H1 (cell line): ENCODE results near the gene AFTPH.

Experiments
- ATF2 ChIP-seq: IDR thresholded peaks from 2 replicates; pipeline ENCODE4 v1.6.1; 2012; ENCODE audit warnings: low read length, inconsistent platforms
- CEBPB ChIP-seq: IDR thresholded peaks from 2 replicates; pipeline ENCODE4 v1.6.1; 2012; ENCODE audit warnings: low read depth, low read length
- CHD1 ChIP-seq: IDR thresholded peaks from 2 replicates; pipeline ENCODE4 v1.6.1; 2012; ENCODE audit warnings: low read depth, low read length, improper control_type of control experiment
- CTCF ChIP-seq, 3 experiments: IDR thresholded peaks; 1 replicate in 2 of 3; 2 replicates in 1 of 3; pipeline versions ENCODE4 v1.5.1 to v1.6.1; 2011; ENCODE audit warnings: low read length in 3 of 3, mild to moderate bottlenecking in 3 of 3, inconsistent platforms in 2 of 3, low read depth in 1 of 3, moderate library complexity in 1 of 3; ENCODE audit not compliant: insufficient read depth in 1 of 3; ENCODE audit errors: control extremely low read depth in 1 of 3
- EP300 ChIP-seq, 2 experiments: IDR thresholded peaks; 1 replicate in 1 of 2; 2 replicates in 1 of 2; pipeline ENCODE4 v1.6.1; 2011 to 2012; ENCODE audit warnings: low read depth in 2 of 2, low read length in 2 of 2, mild to moderate bottlenecking in 2 of 2, borderline replicate concordance in 1 of 2, inconsistent platforms in 1 of 2, moderate library complexity in 1 of 2
- GABPA ChIP-seq: IDR thresholded peaks from 2 replicates; pipeline ENCODE4 v1.6.1; 2011; ENCODE audit warnings: mild to moderate bottlenecking, low read length, moderate library complexity, borderline replicate concordance; ENCODE audit not compliant: insufficient read depth
- HDAC2 ChIP-seq, 2 experiments: fragments of 300-600 bp in 1 of 2; sonication (generic) in 1 of 2; IDR thresholded peaks; 2 replicates each; pipeline ENCODE4 v1.6.1; 2011 to 2012; ENCODE audit warnings: low read depth in 2 of 2, low read length in 2 of 2, mild to moderate bottlenecking in 2 of 2, moderate library complexity in 2 of 2, borderline replicate concordance in 1 of 2, inconsistent platforms in 1 of 2
- POLR2A ChIP-seq, 2 experiments: IDR thresholded peaks; 1 replicate in 1 of 2; 2 replicates in 1 of 2; pipeline ENCODE4 v1.6.1; 2011; ENCODE audit warnings: low read depth in 2 of 2, low read length in 2 of 2, mild to moderate bottlenecking in 2 of 2; ENCODE audit errors: control extremely low read depth in 1 of 2
- POU5F1 ChIP-seq: IDR thresholded peaks from 2 replicates; pipeline ENCODE4 v1.6.1; 2011; ENCODE audit warnings: low read depth, mild to moderate bottlenecking, low read length, moderate library complexity
- RAD21 ChIP-seq, 2 experiments: IDR thresholded peaks in 1 of 2; conservative IDR thresholded peaks in 1 of 2; 2 replicates each; pipeline ENCODE4 v1.6.1; 2011; ENCODE audit warnings: low read depth in 2 of 2, low read length in 2 of 2, improper control_type of control experiment in 1 of 2, inconsistent platforms in 1 of 2, mild to moderate bottlenecking in 1 of 2, moderate library complexity in 1 of 2
- RFX5 ChIP-seq: IDR thresholded peaks from 2 replicates; pipeline ENCODE4 v1.6.1; 2011; ENCODE audit warnings: low read depth, low read length, improper control_type of control experiment, borderline replicate concordance
- SIN3A ChIP-seq, 2 experiments: IDR thresholded peaks in 1 of 2; conservative IDR thresholded peaks in 1 of 2; 2 replicates each; pipeline ENCODE4 v1.6.1; 2011 to 2012; ENCODE audit warnings: low read length in 2 of 2, improper control_type of control experiment in 1 of 2, low read depth in 1 of 2, mild to moderate bottlenecking in 1 of 2
- SP1 ChIP-seq: IDR thresholded peaks from 2 replicates; pipeline ENCODE4 v1.6.1; 2011; ENCODE audit warnings: low read depth, low read length
- SUZ12 ChIP-seq: fragments of 200-600 bp; sonication (generic); IDR thresholded peaks from 2 replicates; pipeline ENCODE4 v1.6.1; 2012; ENCODE audit warnings: mild to moderate bottlenecking, inconsistent platforms, low read length, moderate library complexity, mixed read lengths

GRCh38 chr2:64489081-64489751 is 34.9 kb upstream of the AFTPH start:
- TF ChIP-seq POU5F1, result no peak
- no peak for TF ChIP-seq CHD1
- TF ChIP-seq POLR2A (IDR thresholded peaks at IDR 0.05; ENCODE audit: control extremely low read depth in 1 of 2, low read depth in 2 of 2, low read length in 2 of 2), result no peak
- TF ChIP-seq CTCF (IDR thresholded peaks at IDR 0.05; ENCODE audit: control extremely low read depth in 1 of 3, insufficient read depth in 1 of 3, low read depth in 1 of 3, low read length in 3 of 3), result no peak
- no peak for TF ChIP-seq HDAC2 (IDR thresholded peaks at IDR 0.05; ENCODE audit: borderline replicate concordance in 1 of 2, low read depth in 2 of 2, low read length in 2 of 2)
- no peak for TF ChIP-seq GABPA
- TF ChIP-seq CEBPB, result no peak
- no peak for TF ChIP-seq SP1
- TF ChIP-seq ATF2, result no peak
- no peak for TF ChIP-seq SUZ12
- no peak for TF ChIP-seq EP300 (IDR thresholded peaks at IDR 0.05; ENCODE audit: borderline replicate concordance in 1 of 2, low read depth in 2 of 2, low read length in 2 of 2)
- no peak for TF ChIP-seq RFX5
- no peak for TF ChIP-seq SIN3A (conservative IDR thresholded peaks at IDR 0.05 in 1 of 2, IDR thresholded peaks at IDR 0.05 in 1 of 2; ENCODE audit: low read depth in 1 of 2, low read length in 2 of 2)
- no peak for TF ChIP-seq RAD21 (IDR thresholded peaks at IDR 0.05 in 1 of 2, conservative IDR thresholded peaks at IDR 0.05 in 1 of 2; ENCODE audit: low read depth in 2 of 2, low read length in 2 of 2)
